ENCODE results near the gene FBLN2.

The FBLN2 gene

DNA sequence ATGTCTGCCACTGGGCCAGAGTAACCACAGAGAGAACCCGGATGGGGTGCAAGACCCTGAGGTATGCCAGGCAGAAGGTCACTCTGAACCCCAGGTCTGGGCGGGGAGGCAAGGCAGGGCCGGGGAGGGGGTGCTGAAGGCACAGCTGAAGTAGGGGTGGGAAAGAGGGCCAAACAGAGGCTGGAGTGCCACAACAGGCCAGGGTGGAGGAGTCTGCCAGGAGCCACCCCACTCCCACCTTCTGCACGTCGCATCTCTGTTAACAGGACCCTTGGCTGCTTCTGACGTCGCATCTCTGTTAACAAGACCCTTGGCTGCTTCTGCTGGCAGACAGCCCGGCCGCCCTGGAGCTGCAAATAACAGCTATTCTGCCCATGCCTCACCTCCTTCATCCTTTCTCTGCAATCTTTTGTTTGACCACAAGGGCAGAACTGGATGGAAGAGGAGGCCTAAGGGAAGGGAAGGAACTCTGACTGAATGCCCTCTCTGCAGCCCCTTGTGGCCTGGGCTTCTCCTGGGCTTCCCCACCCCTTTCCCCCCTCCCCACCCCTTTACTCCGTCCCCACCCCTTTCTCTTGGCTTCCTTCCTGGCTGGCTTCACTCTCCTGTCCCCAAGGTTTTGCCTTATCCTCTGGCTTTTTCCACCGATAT, 20.6 kb upstream of the FBLN2 start:
- no peak for TF ChIP-seq ZFX (IDR thresholded peaks at IDR 0.05)
- TF ChIP-seq, protein P1, sequence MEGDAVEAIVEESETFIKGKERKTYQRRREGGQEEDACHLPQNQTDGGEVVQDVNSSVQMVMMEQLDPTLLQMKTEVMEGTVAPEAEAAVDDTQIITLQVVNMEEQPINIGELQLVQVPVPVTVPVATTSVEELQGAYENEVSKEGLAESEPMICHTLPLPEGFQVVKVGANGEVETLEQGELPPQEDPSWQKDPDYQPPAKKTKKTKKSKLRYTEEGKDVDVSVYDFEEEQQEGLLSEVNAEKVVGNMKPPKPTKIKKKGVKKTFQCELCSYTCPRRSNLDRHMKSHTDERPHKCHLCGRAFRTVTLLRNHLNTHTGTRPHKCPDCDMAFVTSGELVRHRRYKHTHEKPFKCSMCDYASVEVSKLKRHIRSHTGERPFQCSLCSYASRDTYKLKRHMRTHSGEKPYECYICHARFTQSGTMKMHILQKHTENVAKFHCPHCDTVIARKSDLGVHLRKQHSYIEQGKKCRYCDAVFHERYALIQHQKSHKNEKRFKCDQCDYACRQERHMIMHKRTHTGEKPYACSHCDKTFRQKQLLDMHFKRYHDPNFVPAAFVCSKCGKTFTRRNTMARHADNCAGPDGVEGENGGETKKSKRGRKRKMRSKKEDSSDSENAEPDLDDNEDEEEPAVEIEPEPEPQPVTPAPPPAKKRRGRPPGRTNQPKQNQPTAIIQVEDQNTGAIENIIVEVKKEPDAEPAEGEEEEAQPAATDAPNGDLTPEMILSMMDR (conservative IDR thresholded peaks at IDR 0.05) = no peak
- no peak overlapping the region for H3K27ac ChIP-seq

DNA sequence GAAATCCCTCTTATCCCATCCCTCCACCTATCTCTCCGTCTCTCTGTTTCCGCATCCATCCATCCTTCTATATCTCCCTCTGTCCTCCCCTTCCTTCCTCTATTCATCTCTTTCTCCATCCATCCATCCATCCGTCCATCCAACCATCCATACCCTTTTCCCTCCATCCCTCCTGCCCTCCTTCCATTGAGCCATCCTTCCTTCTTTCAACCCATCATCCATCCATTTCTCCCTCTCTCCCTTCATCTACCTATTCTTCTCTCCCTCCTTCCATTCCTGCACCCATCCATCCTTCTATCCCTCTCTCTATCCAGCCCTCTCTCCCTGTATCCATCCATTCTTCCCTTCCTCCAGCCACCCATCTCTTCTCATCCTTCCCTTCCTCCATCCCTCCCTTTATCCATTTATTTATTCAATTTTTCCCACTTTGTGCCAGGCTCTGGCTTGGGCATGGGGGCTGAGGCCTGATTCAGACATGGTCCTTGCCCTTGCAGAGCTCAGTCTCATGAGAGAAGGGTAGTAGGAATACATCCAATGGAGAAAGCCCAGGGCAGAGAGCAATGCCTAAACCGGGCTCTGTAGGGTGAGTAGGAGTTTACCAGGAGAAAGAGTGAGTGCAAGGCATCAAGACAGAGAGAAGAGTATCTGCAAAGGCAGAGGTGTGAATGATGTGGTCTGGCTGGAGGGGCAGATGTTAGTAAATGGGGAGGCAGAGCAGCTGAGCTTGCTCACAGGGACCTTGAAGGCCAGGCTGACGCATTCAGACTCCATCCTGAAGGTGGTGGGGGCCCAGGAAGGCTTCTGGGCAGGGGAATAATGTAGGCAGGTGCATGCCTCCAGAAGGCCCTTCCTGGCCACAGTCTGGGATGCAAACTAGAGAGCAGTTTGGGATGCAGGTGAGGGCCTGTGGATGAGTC, 19.5 kb upstream of the FBLN2 start:
- H3K27ac ChIP-seq = no peak overlapping the region
- TF ChIP-seq ZFX (IDR thresholded peaks at IDR 0.05) = no peak

DNA sequence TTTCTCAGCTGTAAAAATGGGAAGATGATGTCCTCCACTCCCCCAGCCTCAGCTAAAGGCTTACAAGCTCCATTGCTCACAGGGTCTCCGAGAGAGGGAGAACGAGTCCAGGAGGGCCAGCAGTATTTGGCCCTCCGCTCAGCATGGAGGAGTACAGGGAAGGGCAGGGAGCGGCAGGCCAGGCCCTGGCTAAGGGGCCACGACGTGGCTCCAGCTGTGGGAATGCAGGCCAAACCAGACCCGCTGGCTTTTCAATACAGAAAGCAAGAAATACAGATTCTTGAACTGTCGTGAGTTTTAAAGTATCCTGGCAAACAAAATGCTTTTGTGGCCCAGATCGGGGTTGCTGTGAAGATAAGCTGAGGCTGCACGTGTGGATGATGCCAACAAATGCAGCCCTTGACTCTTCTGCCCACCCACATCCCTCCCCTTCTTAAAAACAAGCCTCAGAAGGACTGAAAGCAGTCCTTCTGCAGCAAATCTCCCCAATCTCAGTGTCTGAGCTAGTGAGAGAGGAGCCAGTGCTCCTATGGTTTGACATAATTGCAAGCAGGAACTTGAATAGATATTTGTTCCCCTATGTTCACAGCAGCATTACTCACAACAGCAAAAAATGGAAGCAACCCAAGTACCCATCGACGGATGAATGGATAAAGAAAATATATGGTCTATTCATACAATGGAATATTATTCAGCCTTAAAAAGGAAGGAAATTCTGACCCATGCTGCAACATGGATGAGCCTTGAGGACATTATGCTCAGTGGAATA, 18.5 kb upstream of the FBLN2 start:
- no peak overlapping the region for H3K27ac ChIP-seq
- TF ChIP-seq ZFX (IDR thresholded peaks at IDR 0.05) = no peak
- TF ChIP-seq, protein P1 (conservative IDR thresholded peaks at IDR 0.05) = no peak

DNA sequence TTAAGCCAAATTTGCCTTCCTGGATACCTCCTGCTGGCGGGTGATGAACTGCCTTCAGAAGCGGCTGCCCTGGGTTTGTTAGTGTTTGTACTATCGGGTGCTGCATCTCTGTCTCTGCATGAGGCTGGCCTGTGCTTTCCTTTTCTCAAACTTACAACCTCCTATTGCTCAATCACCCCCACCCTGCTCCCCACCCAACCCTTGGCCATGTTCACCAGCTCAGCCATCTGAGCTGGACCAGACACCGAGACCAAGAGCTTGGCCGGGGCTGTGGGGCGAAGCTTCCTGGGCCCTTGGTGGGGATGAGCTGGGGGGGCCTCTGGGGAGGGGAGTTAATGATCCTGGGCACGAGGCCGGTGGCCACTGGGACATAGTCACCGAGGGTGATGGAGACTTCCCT, 16.8 kb upstream of the FBLN2 start:
- H3K27ac ChIP-seq = no peak overlapping the region
- no peak for TF ChIP-seq ZFX (IDR thresholded peaks at IDR 0.05)
- TF ChIP-seq, protein P1 (conservative IDR thresholded peaks at IDR 0.05) = no peak

DNA sequence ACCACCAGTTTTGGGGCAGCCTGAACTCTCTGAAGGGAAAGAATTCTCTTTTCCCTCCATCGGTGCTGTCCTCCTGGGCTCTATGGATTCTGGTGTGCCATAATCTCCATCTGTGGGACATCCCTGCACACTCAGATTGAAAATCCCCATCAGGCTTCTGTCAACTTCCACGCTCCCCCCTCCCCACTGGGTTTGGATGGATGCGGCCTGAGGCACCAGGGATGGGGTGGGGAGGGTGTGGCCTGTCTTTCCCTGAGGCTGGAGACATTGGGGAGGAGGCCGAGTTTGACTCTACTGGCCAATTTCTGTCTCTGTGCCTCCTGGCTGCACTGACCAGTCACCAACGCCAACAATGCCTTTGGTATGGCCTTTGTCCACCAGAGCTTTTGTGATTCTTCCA, 16.3 kb upstream of the FBLN2 start:
- TF ChIP-seq, protein P1 (conservative IDR thresholded peaks at IDR 0.05) = no peak
- no peak for TF ChIP-seq ZFX (IDR thresholded peaks at IDR 0.05)
- no peak overlapping the region for H3K27ac ChIP-seq

DNA sequence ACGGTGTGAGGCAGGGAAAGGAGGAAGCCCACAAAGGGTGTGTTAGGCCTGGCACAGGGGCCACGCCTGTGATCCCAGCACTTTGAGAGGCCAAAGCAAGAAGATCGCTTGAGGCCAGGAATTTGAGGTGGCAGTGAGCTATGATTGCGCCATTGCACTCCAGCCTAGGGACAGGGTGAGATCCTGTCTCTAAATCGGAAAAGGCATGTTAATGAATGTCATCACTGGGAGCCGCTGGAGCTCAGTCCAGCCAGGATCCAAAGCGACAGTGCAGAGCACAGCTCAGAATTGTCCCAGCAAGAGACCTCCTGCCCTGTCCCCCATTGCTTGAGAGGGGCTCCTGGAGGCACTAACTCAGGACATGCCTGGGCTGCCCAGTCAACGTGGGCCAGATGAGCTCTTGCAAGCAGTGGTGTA, 15.0 kb upstream of the FBLN2 start:
- TF ChIP-seq ZFX (IDR thresholded peaks at IDR 0.05) = no peak
- TF ChIP-seq, protein P1 (conservative IDR thresholded peaks at IDR 0.05) = no peak
- no peak overlapping the region for H3K27ac ChIP-seq

DNA sequence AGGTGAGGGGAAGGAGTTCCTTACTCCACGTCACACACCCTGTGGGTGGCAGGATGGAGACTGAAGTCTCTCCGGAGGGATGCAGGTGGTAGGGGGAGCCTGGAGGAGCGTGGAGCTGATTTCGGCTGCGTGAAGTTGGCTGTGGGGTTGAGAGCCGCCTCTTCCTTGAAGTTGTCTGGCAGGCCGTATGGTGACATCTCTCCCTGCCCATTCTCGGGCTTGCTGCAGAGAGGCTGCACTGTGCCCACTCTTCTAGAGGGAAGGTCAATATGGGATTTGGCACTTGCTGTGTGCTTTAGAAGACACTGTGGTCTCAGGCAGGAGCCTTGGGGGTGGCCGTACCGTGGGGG, 13.4 kb upstream of the FBLN2 start:
- no peak overlapping the region for H3K27ac ChIP-seq
- TF ChIP-seq, protein P1 (conservative IDR thresholded peaks at IDR 0.05) = no peak
- TF ChIP-seq ZFX (IDR thresholded peaks at IDR 0.05) = no peak
